Choroid plexus epithelial cell (primary cell): ENCODE measurements around the gene UTP14C.
"Not testable (repeated sequence)": the region's sequence is repeated elsewhere in the genome, so short reads cannot be mapped to it uniquely, and the experiment has no call there.

ENCODE experiments used
- DNase-seq: peaks from one replicate; pipeline ENCODE4 v3.0.0-alpha.2; 2010; ENCODE audit warnings: low read depth
- H3K4me3 ChIP-seq: 2 replicates; pipeline ENCODE4 v1.5.1; 2011; ENCODE audit warnings: low read depth, mild to moderate bottlenecking, control low read depth, low read length, moderate library complexity
- CTCF ChIP-seq: conservative IDR thresholded peaks from 2 replicates; pipeline ENCODE4 v1.5.1; 2011; ENCODE audit warnings: low read depth, mild to moderate bottlenecking, control low read depth, inconsistent platforms, low read length, moderate library complexity

Gene UTP14C

GRCh38 chr13:52024481-52024880 is at the start of gene UTP14C:
TSS of gene UTP14C (plus strand) at chr13:52024691. CDS start at chr13:52028805, 4,114 bp downstream.
- no peak for DNase-seq
- H3K4me3 ChIP-seq = no peak within 1 kb of the TSS
- no peak for TF ChIP-seq CTCF

GRCh38 chr13:51976423-51976822 is 48.1 kb upstream of the UTP14C start:
- DNase-seq = no peak
- TF ChIP-seq CTCF = no peak
- H3K4me3 ChIP-seq = no peak overlapping the region

GRCh38 chr13:51976890-51977289 is 47.6 kb upstream of the UTP14C start:
- H3K4me3 ChIP-seq = no peak overlapping the region
- DNase-seq = no peak
- TF ChIP-seq CTCF = no peak

- TF ChIP-seq CTCF = no peak
- DNase-seq = no peak
- H3K4me3 ChIP-seq = no peak overlapping the region
Measured at GRCh38 chr13:51977625-51978024, 46.9 kb upstream of the UTP14C start.

GRCh38 chr13:51978796-51979556 is 45.5 kb upstream of the UTP14C start:
- peak; percentile 17 for DNase-seq
- no peak overlapping the region for H3K4me3 ChIP-seq
- TF ChIP-seq CTCF = no peak

GRCh38 chr13:51980908-51981307 is 43.6 kb upstream of the UTP14C start:
- no peak overlapping the region for H3K4me3 ChIP-seq
- TF ChIP-seq CTCF = no peak
- DNase-seq = no peak

- peak; percentile 67 for DNase-seq
- TF ChIP-seq CTCF = no peak
- H3K4me3 ChIP-seq = no peak overlapping the region
Measured at GRCh38 chr13:51981355-51981754, 43.1 kb upstream of the UTP14C start.

GRCh38 chr13:51983292-51983691 is 41.2 kb upstream of the UTP14C start:
- H3K4me3 ChIP-seq, DNase-seq: not testable (repeated sequence)

- not testable (repeated sequence) for DNase-seq, H3K4me3 ChIP-seq
Measured at GRCh38 chr13:51984904-51985303, 39.6 kb upstream of the UTP14C start.
